ENCODE results near the gene FRY. TPM values are rescaled to one million over a fixed set of nuclear protein-coding genes. Genes with fewer than 3 reads are reported as not detected.

The FRY gene
- polyA plus RNA-seq, 1 experiment = 24.6 TPM

DNA sequence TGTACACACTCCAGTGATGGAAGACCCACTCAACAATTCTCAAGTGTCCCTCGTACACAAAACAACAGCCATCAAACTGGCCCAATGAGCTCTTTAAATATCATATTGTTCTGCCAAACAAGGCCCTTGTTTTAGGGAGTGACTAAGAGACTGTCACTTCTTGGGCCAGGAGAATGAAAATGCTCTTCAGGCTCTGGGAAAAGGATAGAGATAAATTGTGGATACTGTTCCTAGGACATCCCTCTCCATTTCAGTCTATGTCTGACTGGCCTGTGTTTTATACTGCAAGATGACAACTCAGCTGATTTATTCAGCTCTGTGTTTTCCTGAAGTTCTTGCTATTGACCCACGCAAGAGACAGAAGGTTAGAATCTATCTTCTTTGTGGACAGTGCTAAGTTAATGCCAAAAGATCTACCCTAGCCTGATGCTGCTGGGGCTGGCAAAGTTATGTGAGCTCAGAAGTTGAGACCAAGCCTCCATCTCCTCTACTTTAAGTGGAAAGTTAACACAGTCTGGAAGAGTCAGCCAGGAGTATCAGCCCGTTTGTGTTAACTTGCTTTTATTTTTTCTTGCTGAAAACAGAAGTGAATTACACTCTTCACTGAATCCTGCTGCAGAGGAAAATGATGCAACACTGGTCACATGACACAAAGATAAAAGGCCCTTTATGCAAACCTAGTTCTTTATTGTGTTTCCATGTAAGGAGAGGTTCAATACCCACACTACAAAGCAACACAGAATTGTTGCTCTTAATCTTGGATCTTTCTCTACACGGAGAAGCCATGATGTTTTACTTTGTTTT, 14.6 kb downstream of the FRY start:
- ChIA-PET POLR2A (no interaction called here), CTCF (no interaction called here)
- no peak for DNase-seq (ENCODE audit: low read depth, low spot score)
- no peaks in the 10 kb centered on the region for H3K9me3 ChIP-seq (ENCODE audit: control insufficient read depth, insufficient read depth, low read length)
- H3K27ac ChIP-seq (ENCODE audit: low read depth, low read length) = no peak overlapping the region
- no peaks in the 10 kb centered on the region for H3K27me3 ChIP-seq (ENCODE audit: control insufficient read depth, insufficient read depth, low read length)
- no peak overlapping the region for H3K4me3 ChIP-seq (ENCODE audit: low read depth, low read length)
- TF ChIP-seq, protein P1, sequence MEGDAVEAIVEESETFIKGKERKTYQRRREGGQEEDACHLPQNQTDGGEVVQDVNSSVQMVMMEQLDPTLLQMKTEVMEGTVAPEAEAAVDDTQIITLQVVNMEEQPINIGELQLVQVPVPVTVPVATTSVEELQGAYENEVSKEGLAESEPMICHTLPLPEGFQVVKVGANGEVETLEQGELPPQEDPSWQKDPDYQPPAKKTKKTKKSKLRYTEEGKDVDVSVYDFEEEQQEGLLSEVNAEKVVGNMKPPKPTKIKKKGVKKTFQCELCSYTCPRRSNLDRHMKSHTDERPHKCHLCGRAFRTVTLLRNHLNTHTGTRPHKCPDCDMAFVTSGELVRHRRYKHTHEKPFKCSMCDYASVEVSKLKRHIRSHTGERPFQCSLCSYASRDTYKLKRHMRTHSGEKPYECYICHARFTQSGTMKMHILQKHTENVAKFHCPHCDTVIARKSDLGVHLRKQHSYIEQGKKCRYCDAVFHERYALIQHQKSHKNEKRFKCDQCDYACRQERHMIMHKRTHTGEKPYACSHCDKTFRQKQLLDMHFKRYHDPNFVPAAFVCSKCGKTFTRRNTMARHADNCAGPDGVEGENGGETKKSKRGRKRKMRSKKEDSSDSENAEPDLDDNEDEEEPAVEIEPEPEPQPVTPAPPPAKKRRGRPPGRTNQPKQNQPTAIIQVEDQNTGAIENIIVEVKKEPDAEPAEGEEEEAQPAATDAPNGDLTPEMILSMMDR (IDR thresholded peaks at IDR 0.05; ENCODE audit: low read depth, low read length) = no peak

DNA sequence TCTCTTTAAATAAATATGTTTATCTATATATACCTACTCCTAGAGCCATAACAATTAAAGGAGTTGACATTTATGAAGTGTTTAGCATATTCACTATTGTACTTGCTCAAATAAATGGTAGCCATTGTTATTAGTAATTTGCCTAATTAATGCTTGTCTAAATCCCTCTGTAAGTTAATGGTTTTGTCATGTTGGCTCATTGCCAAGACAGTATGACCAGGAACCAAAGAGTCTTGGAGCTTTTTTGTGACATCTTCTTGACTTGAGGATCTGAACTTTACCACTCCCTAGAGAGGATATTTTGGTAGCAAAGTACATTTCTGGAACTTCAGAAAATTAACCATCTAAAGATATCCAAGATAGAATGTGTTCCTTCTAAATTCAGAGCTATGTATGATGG, 15.5 kb downstream of the FRY start:
- H3K27me3 ChIP-seq (ENCODE audit: control insufficient read depth, insufficient read depth, low read length) = no peaks in the 10 kb centered on the region
- no peak for DNase-seq (ENCODE audit: low read depth, low spot score)
- TF ChIP-seq, protein P1 (IDR thresholded peaks at IDR 0.05; ENCODE audit: low read depth, low read length) = no peak
- no peaks in the 10 kb centered on the region for H3K9me3 ChIP-seq (ENCODE audit: control insufficient read depth, insufficient read depth, low read length)
- ChIA-PET POLR2A (no interaction called here), CTCF (interaction anchor here (1.1 to 1.8 kb wide), 2 partner anchors 10 to 118 kb away, joined by 3 to 6 read pairs; no protein-coding TSS in a partner anchor)
- H3K4me3 ChIP-seq (ENCODE audit: low read depth, low read length) = no peak overlapping the region
- H3K27ac ChIP-seq (ENCODE audit: low read depth, low read length) = no peak overlapping the region

DNA sequence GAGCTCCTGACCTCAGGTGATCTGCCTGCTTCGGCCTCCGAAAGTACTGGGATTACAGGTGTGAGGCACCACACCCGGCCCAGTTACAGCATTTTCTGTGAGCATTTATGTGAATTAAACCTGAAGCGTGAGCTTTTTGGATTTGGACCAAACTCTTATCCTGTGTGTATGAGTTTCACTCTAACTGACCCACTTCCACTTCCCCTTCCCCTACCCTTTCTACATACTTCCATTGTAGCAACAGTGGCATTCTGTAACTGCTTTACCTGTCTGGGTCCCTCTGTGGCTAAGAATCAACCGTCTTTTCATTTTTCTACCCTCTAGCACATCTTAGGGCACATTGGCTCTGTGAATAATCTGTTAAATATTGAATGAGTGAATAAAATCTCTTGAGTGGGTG, 16.2 kb downstream of the FRY start:
- no peak for DNase-seq (ENCODE audit: low read depth, low spot score)
- TF ChIP-seq, protein P1 (IDR thresholded peaks at IDR 0.05; ENCODE audit: low read depth, low read length) = no peak
- ChIA-PET POLR2A (no interaction called here), CTCF (interaction anchor here (1.1 to 1.8 kb wide), 2 partner anchors 11 to 117 kb away, joined by 3 to 6 read pairs; no protein-coding TSS in a partner anchor)
- Histone ChIP-seq H3K27ac (ENCODE audit: low read depth, low read length) (no peak overlapping the region), H3K4me3 (ENCODE audit: low read depth, low read length) (no peak overlapping the region), H3K9me3 (ENCODE audit: control insufficient read depth, insufficient read depth, low read length) (no peaks in the 10 kb centered on the region), H3K27me3 (ENCODE audit: control insufficient read depth, insufficient read depth, low read length) (no peaks in the 10 kb centered on the region)

DNA sequence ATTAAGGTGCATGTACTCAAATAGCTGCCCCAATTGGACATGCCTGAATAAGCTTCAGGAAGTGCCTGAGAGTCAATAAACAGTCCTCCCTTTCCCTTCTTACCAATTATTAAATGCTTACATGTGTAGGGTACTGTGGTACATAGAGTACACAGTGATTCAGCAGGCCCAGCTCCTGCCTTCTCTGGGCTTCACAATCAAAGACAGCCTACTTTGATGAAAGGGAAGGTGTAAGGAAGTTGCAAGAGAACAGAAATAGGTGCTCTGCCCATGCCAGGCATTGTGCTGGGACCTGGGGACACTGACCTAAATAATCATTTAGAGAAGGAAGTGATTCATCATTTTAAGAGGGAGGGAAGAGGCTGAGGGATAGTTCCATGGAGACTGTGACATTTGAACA, 17.2 kb downstream of the FRY start:
- POLR2A ChIA-PET = no interaction called here
- no peak overlapping the region for H3K27ac ChIP-seq (ENCODE audit: low read depth, low read length)
- no peaks in the 10 kb centered on the region for H3K27me3 ChIP-seq (ENCODE audit: control insufficient read depth, insufficient read depth, low read length)
- TF ChIP-seq, protein P1 (IDR thresholded peaks at IDR 0.05; ENCODE audit: low read depth, low read length) = no peak
- no peaks in the 10 kb centered on the region for H3K9me3 ChIP-seq (ENCODE audit: control insufficient read depth, insufficient read depth, low read length)
- DNase-seq (ENCODE audit: low read depth, low spot score) = no peak
- CTCF ChIA-PET = interaction anchor here (1.8 kb wide), 1 partner anchor 116 kb away, joined by 6 read pairs; no protein-coding TSS in a partner anchor
- H3K4me3 ChIP-seq (ENCODE audit: low read depth, low read length) = no peak overlapping the region

DNA sequence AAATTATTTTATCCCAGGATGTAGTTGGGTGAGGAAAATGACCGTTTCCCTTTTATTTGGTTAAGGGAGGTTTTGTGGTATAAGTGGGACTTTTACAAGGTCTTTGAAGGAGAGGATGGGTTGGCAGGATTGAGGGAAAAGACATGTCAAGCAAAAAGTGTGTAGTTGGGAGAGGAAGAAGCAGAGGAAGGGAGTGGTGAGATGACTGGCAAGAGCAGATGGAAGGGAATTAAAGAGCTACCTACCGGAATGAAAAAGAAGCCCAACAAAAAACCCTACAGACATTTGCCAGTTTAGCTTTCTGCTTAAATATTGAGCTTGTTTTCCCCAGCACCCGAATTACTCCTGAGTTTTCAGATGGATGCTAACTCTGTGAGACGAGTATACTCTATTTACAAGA, 19.6 kb downstream of the FRY start:
- CTCF ChIA-PET = interaction anchor here (1.4 kb wide), 1 partner anchor 141 kb away, joined by 6 read pairs; no protein-coding TSS in a partner anchor
- Histone ChIP-seq H3K27me3 (ENCODE audit: control insufficient read depth, insufficient read depth, low read length) (no peaks in the 10 kb centered on the region), H3K4me3 (ENCODE audit: low read depth, low read length) (no peak overlapping the region), H3K9me3 (ENCODE audit: control insufficient read depth, insufficient read depth, low read length) (no peaks in the 10 kb centered on the region), H3K27ac (ENCODE audit: low read depth, low read length) (no peak overlapping the region)
- TF ChIP-seq, protein P1 (IDR thresholded peaks at IDR 0.05; ENCODE audit: low read depth, low read length) = no peak
- POLR2A ChIA-PET = no interaction called here
- DNase-seq (ENCODE audit: low read depth, low spot score) = no peak

Measured in AG04450 (cell line).